Mucosa of descending colon (tissue), 3 donors: ENCODE measurements around the gene OSBPL6. TPM values are rescaled to one million over a fixed set of nuclear protein-coding genes. Genes with fewer than 3 reads are reported as not detected.

Experiments
- ATAC-seq: fragments of 200-7000 bp; cut with Tn5 transposase; one replicate; pipeline ENCODE4 v1.9.1; 2020; ENCODE audit warnings: mild to moderate bottlenecking, moderate library complexity
- DNase-seq, 3 donors: peaks; one replicate each; pipeline ENCODE4 v3.0.0-alpha.2; 2020
- H3K36me3 ChIP-seq: fragments of 200-600 bp; one replicate; pipeline ENCODE4 v1.8.0; 2021; ENCODE audit warnings: low read depth, mild to moderate bottlenecking
- H3K4me1 ChIP-seq: fragments of 200-600 bp; one replicate; pipeline ENCODE4 v1.8.0; 2021; ENCODE audit warnings: low read depth, mild to moderate bottlenecking
- H3K4me3 ChIP-seq: fragments of 200-600 bp; one replicate; pipeline ENCODE4 v1.8.0; 2021; ENCODE audit warnings: mild to moderate bottlenecking
- H3K9me3 ChIP-seq: fragments of 200-600 bp; one replicate; pipeline ENCODE4 v1.8.0; 2021; ENCODE audit warnings: mild to moderate bottlenecking
- CTCF ChIP-seq: fragments of 200-600 bp; IDR thresholded peaks from one replicate; pipeline ENCODE4 v1.8.0; 2022; ENCODE audit warnings: antibody characterized with exemption, mild to moderate bottlenecking
- intact Hi-C, 2 donors: fragments of 100-400 bp; cut with DNase I in 1 of 2; cut with micrococcal nuclease in 1 of 2; formaldehyde crosslinking; loops; one replicate each; pipeline versions ENCODE4 v1.11.0 to v1.11.1; 2022; cut with DNase I, micrococcal nuclease
- total RNA-seq, 3 donors: library from RNA; stranded (reverse); fragmentation: NEBNext Ultra II Directional in 2 of 3; extraction: Animal tissue kit (Norgen Biotek cat#: 25700) in 2 of 3; gene quantifications; one replicate each; pipeline versions ENCODE4 v1.2.1 to v1.2.4, GENCODE V29; 2021 to 2023
- donor health status: DM: no; HTN: no; CAD: no; lungs with moderate emphysema.
- donor health status: DM: no; HTN: no; CAD: no.
- donor health status: DM: no; HTN: yes; CAD: no.

Gene OSBPL6
- total RNA-seq, 3 donors from 2014 or later: 1.3 to 2.7 (median 1.5) TPM

GRCh38 chr2:178327516-178327915, 133.2 kb downstream of the OSBPL6 start:
- Histone ChIP-seq H3K4me1 (no peaks in the 10 kb centered on the region), H3K36me3 (no peaks in the 10 kb centered on the region), H3K4me3 (no peak overlapping the region), H3K9me3 (no peaks in the 10 kb centered on the region)
- no peak for TF ChIP-seq CTCF
- no peak for DNase-seq
- intact Hi-C loops: no loop called here
- peak; percentile 37 for ATAC-seq

GRCh38 chr2:178328037-178328436, 133.7 kb downstream of the OSBPL6 start:
- intact Hi-C loops: no loop called here
- DNase-seq (no peak), ATAC-seq (no peak)
- TF ChIP-seq CTCF: no peak
- H3K36me3 ChIP-seq: no peaks in the 10 kb centered on the region
- no peak overlapping the region for H3K4me3 ChIP-seq
- no peaks in the 10 kb centered on the region for H3K4me1 ChIP-seq
- no peaks in the 10 kb centered on the region for H3K9me3 ChIP-seq

- H3K4me3 ChIP-seq: no peak overlapping the region
- ATAC-seq: no peak
- no peak for DNase-seq
- H3K9me3 ChIP-seq: no peaks in the 10 kb centered on the region
- H3K4me1 ChIP-seq: no peaks in the 10 kb centered on the region
- no peak for TF ChIP-seq CTCF
- intact Hi-C loops: no loop called here
- H3K36me3 ChIP-seq: no peaks in the 10 kb centered on the region
These were observed 136.1 kb downstream of the OSBPL6 start for GRCh38 chr2:178330175-178331017.

GRCh38 chr2:178331474-178332432, 137.4 kb downstream of the OSBPL6 start:
- Histone ChIP-seq H3K9me3 (no peaks in the 10 kb centered on the region), H3K4me1 (no peaks in the 10 kb centered on the region), H3K36me3 (no peaks in the 10 kb centered on the region), H3K4me3 (no peak overlapping the region)
- DNase-seq (no peak), ATAC-seq (no peak)
- TF ChIP-seq CTCF: no peak
- intact Hi-C loops: no loop called here

- Histone ChIP-seq H3K36me3 (no peaks in the 10 kb centered on the region), H3K9me3 (no peaks in the 10 kb centered on the region), H3K4me1 (no peaks in the 10 kb centered on the region), H3K4me3 (no peak overlapping the region)
- DNase-seq: no peak
- intact Hi-C loops: no loop called here
- ATAC-seq: no peak
- no peak for TF ChIP-seq CTCF
These were observed 139.5 kb downstream of the OSBPL6 start for GRCh38 chr2:178333851-178334250.
